Heart left ventricle (tissue), 16 donors: Measurements from ENCODE around the gene AHRR. TPM values are rescaled to one million over a fixed set of nuclear protein-coding genes. Genes with fewer than 3 reads are reported as not detected.

Source experiments
- ATAC-seq, 4 donors: fragments of 200-7000 bp; cut with Tn5 transposase; one replicate each; pipeline ENCODE4 v1.9.1; 2020 to 2022; ENCODE audit warnings: moderate library complexity in 4 of 4, mild to moderate bottlenecking in 3 of 4, moderate number of reproducible peaks in 1 of 4
- DNase-seq, 5 donors: peaks; one replicate each; pipeline ENCODE4 v3.0.0-alpha.2; 2020
- H3K27ac ChIP-seq, 12 donors: fragments of 200-600 bp; sonication (generic) in 4 of 12; one replicate each; pipeline versions ENCODE4 v1.5.0 to v1.8.0; 2016 to 2022; ENCODE audit warnings: mild to moderate bottlenecking in 2 of 12
- H3K27me3 ChIP-seq, 9 donors: fragments of 200-600 bp; sonication (generic) in 2 of 9; one replicate each; pipeline versions ENCODE4 v1.5.1 to v1.8.0; 2016 to 2022; ENCODE audit warnings: mild to moderate bottlenecking in 3 of 9
- H3K36me3 ChIP-seq, 9 donors: fragments of 200-600 bp; sonication (generic) in 2 of 9; one replicate each; pipeline versions ENCODE4 v1.5.0 to v1.8.0; 2018 to 2022; ENCODE audit warnings: mild to moderate bottlenecking in 2 of 9
- H3K4me1 ChIP-seq, 12 donors: fragments of 200-600 bp; sonication (generic) in 4 of 12; one replicate each; pipeline versions ENCODE4 v1.5.0 to v1.8.0; 2016 to 2022; ENCODE audit warnings: mild to moderate bottlenecking in 3 of 12
- H3K4me3 ChIP-seq, 12 donors: fragments of 200-600 bp; sonication (generic) in 4 of 12; one replicate each; pipeline versions ENCODE4 v1.5.0 to v1.8.0; 2017 to 2022; ENCODE audit warnings: mild to moderate bottlenecking in 9 of 12, moderate library complexity in 4 of 12
- H3K9me3 ChIP-seq, 12 donors: fragments of 200-600 bp; sonication (generic) in 4 of 12; one replicate each; pipeline versions ENCODE4 v1.5.0 to v1.8.0; 2016 to 2022; ENCODE audit warnings: mild to moderate bottlenecking in 1 of 12
- CTCF ChIP-seq, 12 donors: fragments of 200-600 bp; sonication (generic) in 4 of 12; IDR thresholded peaks; one replicate each; pipeline versions ENCODE4 v1.5.0 to v1.8.0; 2018 to 2022; ENCODE audit warnings: antibody characterized with exemption in 12 of 12, mild to moderate bottlenecking in 5 of 12
- POLR2A ChIP-seq, 2 donors: fragments of 450-650 bp; IDR thresholded peaks; one replicate each; pipeline ENCODE4 v1.6.1; 2017; ENCODE audit warnings: antibody characterized with exemption in 2 of 2, mild to moderate bottlenecking in 2 of 2, moderate library complexity in 2 of 2
- WGBS, 4 donors: extraction: QIAGEN DNeasy Blood & Tissue Kit in 2 of 4; methylation state at CpG; one replicate each; pipeline versions ENCODE4 v1.1.5 to v1.1.7; 2013 to 2018; 5-methylcytosine and 5-hydroxymethylcytosine counted together
- intact Hi-C, 10 donors: fragments of 100-400 bp; cut with DNase I; formaldehyde crosslinking; loops; one replicate each; pipeline versions ENCODE4 v1.11.1 to v1.14.2; 2022
- polyA plus RNA-seq, 2 donors: library from polyadenylated mRNA; stranded (reverse); fragments of 200-250 nt; gene quantifications; one replicate each; pipeline ENCODE4 v1.2.3, GENCODE V29; 2013
- total RNA-seq, 9 donors: library from RNA; depleted of rRNA in 2 of 9; stranded (reverse); fragments of >200 nt in 2 of 9; fragmentation: NEBNext Ultra II Directional in 3 of 9; extraction: Animal tissue kit (Norgen Biotek cat#: 25700) in 3 of 9; gene quantifications; one replicate each; pipeline versions ENCODE4 v1.1.0 to v1.2.4, GENCODE V29; 2016 to 2023
- donor health status: ischemic (EF 13 %, LVEDD 7.1; RV severe dilation, severe dysfunction).
- donor health status: healthy with polysubstance abuse.
- donor health status: DM: no; HTN: yes; CAD: no.
- donor health status: DM: no; HTN: no; CAD: no.
- donor health status: ischemic (EF 25% LVEDD 6.9; RV normal size, moderate dysfunction).
- donor health status: ischemic (EF 25% LVEDD 5.7; RV mildly dilated, moderate dysfunction).
- donor health status: healthy.
- donor health status: DM: yes; HTN: yes; CAD: no.
- donor health status: ischemic (EF 35%, LVEDD 5.7; RV mildly dilated, moderate dysfunction).
- donor health status: nonischemic (EF 11% LVEDD 7.7; RV severe dilation, severe dysfunction).
- donor health status: DM: yes; HTN: yes; CAD: no.
- donor health status: PGD.
- donor health status: ischemic (EF 29% LVEDD 5.4; RV normal size, mild dysfunction).
- donor health status: nonischemic (EF 23%, LVEDD 6.1; RV moderate dilation, normal function).

AHRR gene
- total and polyA plus RNA-seq, 11 donors, result 0.11 to 0.69 (median 0.26) TPM; not detected in 2

GRCh38 chr5:355958-356357, 34.4 kb downstream of the AHRR start:
- 83 to 90% (median 87%) methylated on average over 4 of the region's 4 CpGs for WGBS, 4 donors
- Histone ChIP-seq H3K4me3 (no peak overlapping the region), H3K4me1 (no peaks in the 10 kb centered on the region), H3K9me3 (no peaks in the 10 kb centered on the region), H3K36me3 (no peaks in the 10 kb centered on the region), H3K27me3 (peaks cover 0 to 4% (median 0%) of the 10 kb centered on the region in 9 donors), H3K27ac (no peak overlapping the region)
- TF ChIP-seq CTCF (IDR thresholded peaks at IDR 0.05) (no peak), POLR2A (IDR thresholded peaks at IDR 0.05) (no peak)
- ATAC-seq, result no peak
- intact Hi-C loops, result no loop called here
- no peak for DNase-seq

GRCh38 chr5:359301-359897, 37.9 kb downstream of the AHRR start:
- intact Hi-C loops, result no loop called here
- Histone ChIP-seq H3K4me3 (no peak overlapping the region), H3K27me3 (peaks cover 0 to 4% (median 0%) of the 10 kb centered on the region in 9 donors), H3K9me3 (peaks cover 0 to 10% (median 2%) of the 10 kb centered on the region in 12 donors), H3K27ac (no peak overlapping the region), H3K36me3 (no peaks in the 10 kb centered on the region), H3K4me1 (no peaks in the 10 kb centered on the region)
- TF ChIP-seq POLR2A (IDR thresholded peaks at IDR 0.05), result no peak
- no peak for TF ChIP-seq CTCF (IDR thresholded peaks at IDR 0.05)
- WGBS, 4 donors, result 83 to 94% (median 90%) methylated on average over 18 to 23 of the region's 23 CpGs
- DNase-seq (no peak), ATAC-seq (no peak)

GRCh38 chr5:360257-361027, 38.9 kb downstream of the AHRR start:
- H3K4me3 ChIP-seq, result no peak overlapping the region
- H3K4me1 ChIP-seq, result no peaks in the 10 kb centered on the region
- DNase-seq (no peak), ATAC-seq (no peak)
- H3K27me3 ChIP-seq, result peaks cover 0 to 4% (median 0%) of the 10 kb centered on the region in 9 donors
- no peaks in the 10 kb centered on the region for H3K36me3 ChIP-seq
- TF ChIP-seq CTCF (IDR thresholded peaks at IDR 0.05) (no peak), POLR2A (IDR thresholded peaks at IDR 0.05) (no peak)
- 79 to 87% (median 85%) methylated on average over 14 of the region's 14 CpGs for WGBS, 4 donors
- intact Hi-C loops, result no loop called here
- peaks cover 0 to 20% (median 12%) of the 10 kb centered on the region in 12 donors for H3K9me3 ChIP-seq
- H3K27ac ChIP-seq, result peak overlapping the region in 1 of 12 donors; percentile 39

- TF ChIP-seq CTCF (IDR thresholded peaks at IDR 0.05), result no peak
- TF ChIP-seq POLR2A (IDR thresholded peaks at IDR 0.05), result no peak
- Histone ChIP-seq H3K36me3 (no peaks in the 10 kb centered on the region), H3K27ac (no peak overlapping the region), H3K4me1 (no peaks in the 10 kb centered on the region), H3K9me3 (peaks cover 0 to 32% (median 18%) of the 10 kb centered on the region in 12 donors), H3K27me3 (peaks cover 0 to 4% (median 0%) of the 10 kb centered on the region in 9 donors), H3K4me3 (no peak overlapping the region)
- ATAC-seq (no peak), DNase-seq (no peak)
- intact Hi-C loops, result no loop called here
- WGBS, 4 donors, result 78 to 81% (median 79%) methylated on average over 4 of the region's 4 CpGs
Measured at GRCh38 chr5:362189-362588, 40.7 kb downstream of the AHRR start.
